Measurements from ENCODE around the gene PTPRZ1.

PTPRZ1 gene

GRCh38 chr7:121872831-121873288, at the start of gene PTPRZ1:
Gene PTPRZ1 (plus strand): TSS chr7:121873161. CDS start chr7:121873500, 339 bp downstream.
- DNase-seq: no peak

GRCh38 chr7:121824276-121824675, 48.7 kb upstream of the PTPRZ1 start:
- DNase-seq: no peak

GRCh38 chr7:121831351-121831750, 41.6 kb upstream of the PTPRZ1 start:
- DNase-seq: no peak

GRCh38 chr7:121831801-121832200, 41.2 kb upstream of the PTPRZ1 start:
- DNase-seq: no peak

GRCh38 chr7:121832347-121832746, 40.6 kb upstream of the PTPRZ1 start:
- no peak for DNase-seq

GRCh38 chr7:121833991-121834390, 39.0 kb upstream of the PTPRZ1 start:
- no peak for DNase-seq

- DNase-seq: no peak
Measured at GRCh38 chr7:121837462-121837861, 35.5 kb upstream of the PTPRZ1 start.

- no peak for DNase-seq
Measured at GRCh38 chr7:121847041-121847440, 25.9 kb upstream of the PTPRZ1 start.

- no peak for DNase-seq
Measured at GRCh38 chr7:121853307-121853706, 19.7 kb upstream of the PTPRZ1 start.

- DNase-seq: no peak
Measured at GRCh38 chr7:121860953-121861352, 12.0 kb upstream of the PTPRZ1 start.

- DNase-seq: no peak
Measured at GRCh38 chr7:121862591-121862990, 10.4 kb upstream of the PTPRZ1 start.

- no peak for DNase-seq
Measured at GRCh38 chr7:121871188-121871587, 1.8 kb upstream of the PTPRZ1 start.

- DNase-seq: no peak
Measured at GRCh38 chr7:121873289-121874194, 581 bp downstream of the PTPRZ1 start.

GRCh38 chr7:121874298-121874697, 1.3 kb downstream of the PTPRZ1 start:
- DNase-seq: no peak

GRCh38 chr7:121875203-121875602, 2.2 kb downstream of the PTPRZ1 start:
- DNase-seq: no peak

- no peak for DNase-seq
Measured at GRCh38 chr7:121876656-121877500, 3.9 kb downstream of the PTPRZ1 start.

GRCh38 chr7:121878918-121879464, 6.0 kb downstream of the PTPRZ1 start:
- no peak for DNase-seq

- no peak for DNase-seq
Measured at GRCh38 chr7:121879544-121879943, 6.6 kb downstream of the PTPRZ1 start.

GRCh38 chr7:121882731-121883130, 9.8 kb downstream of the PTPRZ1 start:
- no peak for DNase-seq

- DNase-seq: no peak
Measured at GRCh38 chr7:121885166-121885920, 12.4 kb downstream of the PTPRZ1 start.

- DNase-seq: no peak
Measured at GRCh38 chr7:121887634-121888033, 14.7 kb downstream of the PTPRZ1 start.

GRCh38 chr7:121890833-121891232, 17.9 kb downstream of the PTPRZ1 start:
- no peak for DNase-seq

GRCh38 chr7:121891731-121892130, 18.8 kb downstream of the PTPRZ1 start:
- no peak for DNase-seq

All from CD4-positive, alpha-beta T cell treated with Interleukin-4 for 4 hours (primary cell).